Pulmonary artery endothelial cell (primary cell): Measurements from ENCODE around the gene SLC25A46. TPM values are rescaled to one million over a fixed set of nuclear protein-coding genes. Genes with fewer than 3 reads are reported as not detected.
"Not testable (repeated sequence)": the region's sequence is repeated elsewhere in the genome, so short reads cannot be mapped to it uniquely, and the experiment has no call there.

Experiments
- DNase-seq: peaks from one replicate; pipeline ENCODE4 v3.0.0-alpha.2; 2011; ENCODE audit warnings: low read depth, low spot score
- total RNA-seq: library from RNA; depleted of rRNA; stranded (reverse); fragments of >200 nt; gene quantifications from 2 replicates; pipeline ENCODE4 v1.2.3, GENCODE V29; 2014

The SLC25A46 gene
- total RNA-seq, result 69.1 and 76.7 TPM in 2 replicates

- peak; percentile 50 for DNase-seq
Observed at GRCh38 chr5:110738812-110739651, at the start of gene SLC25A46. TSS of gene SLC25A46 (plus strand) at chr5:110739007. CDS start at chr5:110739120, 113 bp downstream.

- not testable (repeated sequence) for DNase-seq
Observed at GRCh38 chr5:110690587-110690986, 48.2 kb upstream of the SLC25A46 start.

GRCh38 chr5:110692669-110693068 is 46.1 kb upstream of the SLC25A46 start:
- not testable (repeated sequence) for DNase-seq

GRCh38 chr5:110702300-110702699 is 36.5 kb upstream of the SLC25A46 start:
- DNase-seq, result no peak

- DNase-seq, result no peak
Observed at GRCh38 chr5:110702704-110703103, 36.1 kb upstream of the SLC25A46 start.

- DNase-seq, result no peak
Observed at GRCh38 chr5:110703481-110703880, 35.3 kb upstream of the SLC25A46 start.

GRCh38 chr5:110705349-110705748 is 33.5 kb upstream of the SLC25A46 start:
- no peak for DNase-seq

- DNase-seq, result no peak
Observed at GRCh38 chr5:110707260-110707844, 31.5 kb upstream of the SLC25A46 start.

GRCh38 chr5:110716247-110717245 is 22.3 kb upstream of the SLC25A46 start:
- DNase-seq, result no peak

GRCh38 chr5:110718311-110718710 is 20.5 kb upstream of the SLC25A46 start:
- DNase-seq, result no peak

- DNase-seq, result peak; percentile 30
Observed at GRCh38 chr5:110726249-110727024, 12.4 kb upstream of the SLC25A46 start, which contains the start of gene TMEM232. TSS of gene TMEM232 (minus strand) at chr5:110726671. CDS start at chr5:110667352, 59,319 bp downstream.

GRCh38 chr5:110727025-110727314 is 11.8 kb upstream of the SLC25A46 start:
- DNase-seq, result no peak

GRCh38 chr5:110731499-110731898 is 7.3 kb upstream of the SLC25A46 start:
- DNase-seq, result not testable (repeated sequence)

- DNase-seq, result no peak
Observed at GRCh38 chr5:110734101-110734500, 4.7 kb upstream of the SLC25A46 start.

GRCh38 chr5:110735556-110735955 is 3.3 kb upstream of the SLC25A46 start:
- DNase-seq, result no peak

- DNase-seq, result no peak
Observed at GRCh38 chr5:110736753-110737152, 2.1 kb upstream of the SLC25A46 start.

- DNase-seq, result no peak
Observed at GRCh38 chr5:110738503-110738811, 350 bp upstream of the SLC25A46 start.

- DNase-seq, result no peak
Observed at GRCh38 chr5:110751902-110752762, 13.3 kb downstream of the SLC25A46 start.

- DNase-seq, result no peak
Observed at GRCh38 chr5:110752953-110753352, 14.1 kb downstream of the SLC25A46 start.

- no peak for DNase-seq
Observed at GRCh38 chr5:110753600-110753999, 14.8 kb downstream of the SLC25A46 start.
